Suprapubic skin (tissue), 4 donors: ENCODE measurements around the gene C1GALT1. TPM values are rescaled to one million over a fixed set of nuclear protein-coding genes. Genes with fewer than 3 reads are reported as not detected.

ENCODE experiments used
- DNase-seq, 2 donors: peaks; one replicate each; pipeline ENCODE4 v3.0.0-alpha.2; 2019; ENCODE audit warnings: low spot score in 2 of 2
- H3K27ac ChIP-seq: fragments of 200-600 bp; sonication (generic); one replicate; pipeline ENCODE4 v1.5.1; 2019
- H3K27me3 ChIP-seq: fragments of 200-600 bp; sonication (generic); one replicate; pipeline ENCODE4 v1.5.1; 2019
- H3K36me3 ChIP-seq: fragments of 200-600 bp; sonication (generic); one replicate; pipeline ENCODE4 v1.5.1; 2019
- H3K4me1 ChIP-seq: fragments of 200-600 bp; sonication (generic); one replicate; pipeline ENCODE4 v1.5.1; 2019
- H3K4me3 ChIP-seq: fragments of 200-600 bp; sonication (generic); one replicate; pipeline ENCODE4 v1.5.1; 2019; ENCODE audit warnings: mild to moderate bottlenecking
- H3K9me3 ChIP-seq: fragments of 200-600 bp; sonication (generic); one replicate; pipeline ENCODE4 v1.5.1; 2019
- EP300 ChIP-seq: sonication (generic); formaldehyde crosslinking; IDR thresholded peaks from one replicate; pipeline ENCODE4 v1.6.1; 2017; ENCODE audit warnings: antibody characterized with exemption
- POLR2A ChIP-seq, 2 donors: fragments of 450-650 bp; IDR thresholded peaks; one replicate each; pipeline ENCODE4 v1.6.1; 2017; ENCODE audit warnings: antibody characterized with exemption in 2 of 2, mild to moderate bottlenecking in 2 of 2, moderate library complexity in 2 of 2
- POLR2AphosphoS5 ChIP-seq, 3 donors: sonication (generic); formaldehyde crosslinking; IDR thresholded peaks; one replicate each; pipeline ENCODE4 v1.6.1; 2017; ENCODE audit warnings: antibody characterized with exemption in 3 of 3
- WGBS: methylation state at CpG from one replicate; pipeline ENCODE4 v1.1.5; 2018; 5-methylcytosine and 5-hydroxymethylcytosine counted together
- total RNA-seq, 4 donors: library from RNA; depleted of rRNA; stranded (reverse); fragments of >200 nt; gene quantifications; one replicate each; pipeline ENCODE4 v1.1.0, GENCODE V29; 2016
- TF ChIP-seq, protein P1 (sequence below), 2 donors: fragments of 200-600 bp in 1 of 2; fragments of 450-650 bp in 1 of 2; sonication (generic) in 1 of 2; IDR thresholded peaks; one replicate each; pipeline ENCODE4 v1.5.1; 2016 to 2019; ENCODE audit warnings: antibody characterized with exemption in 2 of 2, mild to moderate bottlenecking in 1 of 2, moderate library complexity in 1 of 2

C1GALT1 gene
- total RNA-seq, 4 donors from 2014 or later = 13.3 to 65.0 (median 30.3) TPM

- TF ChIP-seq EP300 (no peak), POLR2A (IDR thresholded peaks at IDR 0.05) (no peak)
- H3K27ac ChIP-seq = no peak overlapping the region
- WGBS = 98% methylated on average over 2 of the region's 2 CpGs
- peaks cover 5% of the 10 kb centered on the region for H3K4me1 ChIP-seq
- no peaks in the 10 kb centered on the region for H3K27me3 ChIP-seq
- no peaks in the 10 kb centered on the region for H3K9me3 ChIP-seq
- DNase-seq = no peak
- peaks cover 14% of the 10 kb centered on the region for H3K36me3 ChIP-seq
- H3K4me3 ChIP-seq = no peak overlapping the region
These were observed 30.3 kb downstream of the C1GALT1 start for GRCh38 chr7:7212612-7213011.

- H3K27ac ChIP-seq = no peak overlapping the region
- 94% methylated on average over 13 of the region's 13 CpGs for WGBS
These were observed 32.3 kb downstream of the C1GALT1 start for GRCh38 chr7:7214398-7215347.

DNA sequence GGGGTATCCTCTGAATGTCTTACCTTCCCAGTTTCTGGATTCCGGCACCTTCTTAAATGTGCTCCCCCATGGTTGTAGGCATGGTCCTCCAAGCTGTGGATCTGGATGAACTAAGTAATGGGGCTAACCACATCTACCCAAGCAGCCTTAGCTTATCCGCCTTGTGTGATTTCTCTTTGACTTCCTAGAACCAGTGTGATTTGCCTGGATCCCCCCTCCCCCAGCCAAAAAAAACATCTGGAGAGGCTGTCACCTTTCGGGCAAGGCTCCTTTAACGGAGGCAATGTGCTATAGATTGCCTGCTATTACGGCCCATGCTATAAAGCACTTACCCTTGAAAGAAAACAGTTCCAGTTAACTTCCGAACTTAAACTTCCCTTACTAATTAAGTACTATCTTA is 33.9 kb downstream of the C1GALT1 start:
- WGBS = 93% methylated on average over 6 of the region's 6 CpGs
- Histone ChIP-seq H3K36me3 (peaks cover 14% of the 10 kb centered on the region), H3K4me3 (no peak overlapping the region), H3K27me3 (no peaks in the 10 kb centered on the region), H3K27ac (no peak overlapping the region), H3K4me1 (no peaks in the 10 kb centered on the region), H3K9me3 (no peaks in the 10 kb centered on the region)
- DNase-seq = no peak
- no peak for TF ChIP-seq POLR2A (IDR thresholded peaks at IDR 0.05)
- no peak for TF ChIP-seq POLR2AphosphoS5 (IDR thresholded peaks at IDR 0.05)
- TF ChIP-seq, protein P1, sequence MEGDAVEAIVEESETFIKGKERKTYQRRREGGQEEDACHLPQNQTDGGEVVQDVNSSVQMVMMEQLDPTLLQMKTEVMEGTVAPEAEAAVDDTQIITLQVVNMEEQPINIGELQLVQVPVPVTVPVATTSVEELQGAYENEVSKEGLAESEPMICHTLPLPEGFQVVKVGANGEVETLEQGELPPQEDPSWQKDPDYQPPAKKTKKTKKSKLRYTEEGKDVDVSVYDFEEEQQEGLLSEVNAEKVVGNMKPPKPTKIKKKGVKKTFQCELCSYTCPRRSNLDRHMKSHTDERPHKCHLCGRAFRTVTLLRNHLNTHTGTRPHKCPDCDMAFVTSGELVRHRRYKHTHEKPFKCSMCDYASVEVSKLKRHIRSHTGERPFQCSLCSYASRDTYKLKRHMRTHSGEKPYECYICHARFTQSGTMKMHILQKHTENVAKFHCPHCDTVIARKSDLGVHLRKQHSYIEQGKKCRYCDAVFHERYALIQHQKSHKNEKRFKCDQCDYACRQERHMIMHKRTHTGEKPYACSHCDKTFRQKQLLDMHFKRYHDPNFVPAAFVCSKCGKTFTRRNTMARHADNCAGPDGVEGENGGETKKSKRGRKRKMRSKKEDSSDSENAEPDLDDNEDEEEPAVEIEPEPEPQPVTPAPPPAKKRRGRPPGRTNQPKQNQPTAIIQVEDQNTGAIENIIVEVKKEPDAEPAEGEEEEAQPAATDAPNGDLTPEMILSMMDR (IDR thresholded peaks at IDR 0.05) = no peak
- TF ChIP-seq EP300 = no peak

More at GRCh38 chr7:7214398-7215347, 32.3 kb downstream of the C1GALT1 start:
- Histone ChIP-seq H3K4me1 (no peaks in the 10 kb centered on the region), H3K36me3 (peaks cover 14% of the 10 kb centered on the region), H3K9me3 (no peaks in the 10 kb centered on the region), H3K27me3 (no peaks in the 10 kb centered on the region), H3K4me3 (no peak overlapping the region)
- TF ChIP-seq POLR2AphosphoS5 (IDR thresholded peaks at IDR 0.05) (no peak), EP300 (no peak), POLR2A (IDR thresholded peaks at IDR 0.05) (no peak)
- TF ChIP-seq, protein P1 (IDR thresholded peaks at IDR 0.05) = no peak
- DNase-seq = no peak

GRCh38 chr7:7219216-7219615 is 36.9 kb downstream of the C1GALT1 start:
- TF ChIP-seq EP300 (no peak), POLR2A (IDR thresholded peaks at IDR 0.05) (no peak), POLR2AphosphoS5 (IDR thresholded peaks at IDR 0.05) (no peak)
- TF ChIP-seq, protein P1 (IDR thresholded peaks at IDR 0.05) = no peak
- Histone ChIP-seq H3K27ac (no peak overlapping the region), H3K9me3 (no peaks in the 10 kb centered on the region), H3K4me3 (no peak overlapping the region), H3K36me3 (peaks cover 14% of the 10 kb centered on the region), H3K4me1 (peaks cover 5% of the 10 kb centered on the region), H3K27me3 (no peaks in the 10 kb centered on the region)
- DNase-seq = no peak

- DNase-seq = no peak
- Histone ChIP-seq H3K36me3 (peaks cover 5% of the 10 kb centered on the region), H3K4me3 (no peak overlapping the region), H3K4me1 (peaks cover 5% of the 10 kb centered on the region), H3K27ac (no peak overlapping the region), H3K27me3 (no peaks in the 10 kb centered on the region), H3K9me3 (no peaks in the 10 kb centered on the region)
- TF ChIP-seq EP300 (no peak), POLR2AphosphoS5 (IDR thresholded peaks at IDR 0.05) (no peak), POLR2A (IDR thresholded peaks at IDR 0.05) (no peak)
- TF ChIP-seq, protein P1 (IDR thresholded peaks at IDR 0.05) = no peak
- 75% methylated on average over 3 of the region's 3 CpGs for WGBS
These were observed 38.5 kb downstream of the C1GALT1 start for GRCh38 chr7:7220821-7221220.
